DOHH2 (cell line): ENCODE measurements around the gene XBP1.

Experiments
- CTCF ChIP-seq: fragments of 200-600 bp; sonication (generic); IDR thresholded peaks from one replicate; pipeline ENCODE4 v1.5.1; 2014; ENCODE audit warnings: antibody characterized with exemption, mild to moderate bottlenecking, low read depth, low read length; ENCODE audit not compliant: poor library complexity, severe bottlenecking
- EZH2phosphoT487 ChIP-seq: fragments of 200-600 bp; sonication (generic); IDR thresholded peaks from 2 replicates; pipeline ENCODE4 v1.6.1; 2017; ENCODE audit warnings: borderline replicate concordance, mild to moderate bottlenecking, antibody characterized with exemption, low read length, moderate library complexity, mixed read lengths

- TF ChIP-seq CTCF: no peak
- no peak for TF ChIP-seq EZH2phosphoT487
Measured at GRCh38 chr22:28833276-28833923, 33.0 kb upstream of the XBP1 start.
